Measurements from ENCODE around the gene BSG.

The BSG gene

DNA sequence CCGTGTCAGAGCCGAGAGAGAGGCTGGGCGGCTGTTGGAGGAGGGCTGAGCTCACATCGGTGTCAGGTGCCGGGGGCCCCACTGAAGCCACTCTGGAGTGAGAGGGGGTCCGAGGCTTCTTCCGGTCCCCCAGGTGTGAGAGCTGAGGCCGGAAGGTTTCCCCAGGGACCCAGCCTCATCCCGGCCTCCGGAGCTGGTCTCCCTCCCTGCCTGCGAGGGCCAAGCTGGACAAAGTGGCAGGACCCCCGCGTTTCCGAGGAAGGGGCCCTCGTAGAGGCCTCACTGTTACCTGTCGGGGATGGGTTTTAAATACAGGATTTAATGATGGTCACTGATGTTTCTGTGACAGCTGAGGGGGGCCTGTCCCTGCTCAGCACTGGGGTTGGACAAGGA is 23.9 kb downstream of the BSG start:
- Histone ChIP-seq H3K36me3 (ENCODE audit: control insufficient read depth, low read length) (no peaks in the 10 kb centered on the region), H4K20me1 (ENCODE audit: control insufficient read depth, insufficient read depth, low read depth, low read length) (0 out of 2 replicates have a peak, but pooled peaks cover under 1% of the 10 kb centered on the region), H3K27me3 (ENCODE audit: control insufficient read depth, low read length) (peaks cover 1% of the 10 kb centered on the region), H3K4me1 (ENCODE audit: control insufficient read depth, low read length) (no peaks in the 10 kb centered on the region), H3K27ac (ENCODE audit: low read depth, low read length) (no peak overlapping the region), H3K9me2 (replicated peaks; ENCODE audit: control insufficient read depth, low read length) (no peaks in the 10 kb centered on the region), H3K4me2 (ENCODE audit: low read length) (no peak overlapping the region), H3F3A (ENCODE audit: control insufficient read depth, insufficient read depth) (no peaks in the 10 kb centered on the region), H3K9me3 (ENCODE audit: control insufficient read depth, insufficient read depth, low read length) (no peaks in the 10 kb centered on the region), H3K4me3 (ENCODE audit: low read length) (no peak overlapping the region), H3K79me2 (ENCODE audit: control insufficient read depth, low read length) (no peaks in the 10 kb centered on the region)
- TF ChIP-seq, protein P1, sequence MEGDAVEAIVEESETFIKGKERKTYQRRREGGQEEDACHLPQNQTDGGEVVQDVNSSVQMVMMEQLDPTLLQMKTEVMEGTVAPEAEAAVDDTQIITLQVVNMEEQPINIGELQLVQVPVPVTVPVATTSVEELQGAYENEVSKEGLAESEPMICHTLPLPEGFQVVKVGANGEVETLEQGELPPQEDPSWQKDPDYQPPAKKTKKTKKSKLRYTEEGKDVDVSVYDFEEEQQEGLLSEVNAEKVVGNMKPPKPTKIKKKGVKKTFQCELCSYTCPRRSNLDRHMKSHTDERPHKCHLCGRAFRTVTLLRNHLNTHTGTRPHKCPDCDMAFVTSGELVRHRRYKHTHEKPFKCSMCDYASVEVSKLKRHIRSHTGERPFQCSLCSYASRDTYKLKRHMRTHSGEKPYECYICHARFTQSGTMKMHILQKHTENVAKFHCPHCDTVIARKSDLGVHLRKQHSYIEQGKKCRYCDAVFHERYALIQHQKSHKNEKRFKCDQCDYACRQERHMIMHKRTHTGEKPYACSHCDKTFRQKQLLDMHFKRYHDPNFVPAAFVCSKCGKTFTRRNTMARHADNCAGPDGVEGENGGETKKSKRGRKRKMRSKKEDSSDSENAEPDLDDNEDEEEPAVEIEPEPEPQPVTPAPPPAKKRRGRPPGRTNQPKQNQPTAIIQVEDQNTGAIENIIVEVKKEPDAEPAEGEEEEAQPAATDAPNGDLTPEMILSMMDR (IDR thresholded peaks at IDR 0.05; ENCODE audit: low read depth, low read length, poor library complexity, severe bottlenecking), result no peak
- TF ChIP-seq EZH2phosphoT487 (IDR thresholded peaks at IDR 0.05; ENCODE audit: borderline replicate concordance, low read length), result no peak

DNA sequence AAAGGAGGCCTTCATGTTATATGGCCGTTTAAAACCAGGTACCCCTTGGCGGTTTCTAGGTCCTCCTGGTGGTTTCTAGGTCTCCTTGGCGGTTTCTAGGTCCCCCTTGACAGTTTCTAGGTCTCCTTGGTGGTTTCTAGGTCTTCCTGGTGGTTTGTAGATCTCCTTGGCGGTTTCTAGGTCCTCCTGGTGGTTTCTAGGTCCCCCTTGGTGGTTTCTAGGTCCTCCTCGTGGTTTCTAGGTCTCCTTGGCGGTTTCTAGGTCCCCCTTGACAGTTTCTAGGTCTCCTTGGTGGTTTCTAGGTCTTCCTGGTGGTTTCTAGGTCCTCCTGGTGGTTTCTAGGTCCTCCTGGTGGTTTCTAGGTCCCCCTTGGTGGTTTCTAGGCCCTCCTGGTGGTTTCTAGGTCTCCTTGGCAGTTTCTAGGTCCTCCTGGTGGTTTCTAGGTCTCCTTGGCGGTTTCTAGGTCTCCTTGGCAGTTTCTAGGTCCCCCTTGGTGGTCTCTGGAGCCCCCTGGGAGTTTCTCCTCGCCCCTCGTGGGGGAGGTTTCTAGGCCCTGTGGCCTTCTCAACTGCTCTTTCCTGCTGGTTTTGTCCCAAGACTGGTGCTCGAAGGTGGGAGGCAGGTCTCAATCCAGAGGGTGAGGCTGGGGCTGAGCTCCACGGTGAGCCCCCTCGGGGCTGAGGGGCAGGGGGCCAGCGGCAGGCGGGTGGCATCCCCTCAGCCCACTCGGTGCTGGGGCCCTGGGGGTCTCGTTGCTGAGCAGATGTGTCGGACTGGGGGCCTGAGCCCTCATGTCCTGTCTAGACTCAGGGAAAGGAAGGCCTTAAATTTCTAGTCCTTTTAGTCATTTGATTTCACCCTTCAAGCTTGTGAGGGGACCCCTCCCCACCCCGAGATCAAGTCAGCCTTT is 25.3 kb downstream of the BSG start:
- H3K36me3 ChIP-seq (ENCODE audit: control insufficient read depth, low read length), result no peaks in the 10 kb centered on the region
- no peaks in the 10 kb centered on the region for H3K79me2 ChIP-seq (ENCODE audit: control insufficient read depth, low read length)
- no peaks in the 10 kb centered on the region for H3K27me3 ChIP-seq (ENCODE audit: control insufficient read depth, low read length)
- no peaks in the 10 kb centered on the region for H3F3A ChIP-seq (ENCODE audit: control insufficient read depth, insufficient read depth)
- H3K27ac ChIP-seq (ENCODE audit: low read depth, low read length), result no peak overlapping the region
- no peaks in the 10 kb centered on the region for H3K4me1 ChIP-seq (ENCODE audit: control insufficient read depth, low read length)
- no peak overlapping the region for H3K4me2 ChIP-seq (ENCODE audit: low read length)
- TF ChIP-seq EZH2phosphoT487 (IDR thresholded peaks at IDR 0.05; ENCODE audit: borderline replicate concordance, low read length), result no peak
- TF ChIP-seq, protein P1 (IDR thresholded peaks at IDR 0.05; ENCODE audit: low read depth, low read length, poor library complexity, severe bottlenecking), result no peak
- no peaks in the 10 kb centered on the region for H3K9me3 ChIP-seq (ENCODE audit: control insufficient read depth, insufficient read depth, low read length)
- no peaks in the 10 kb centered on the region for H4K20me1 ChIP-seq (ENCODE audit: control insufficient read depth, insufficient read depth, low read depth, low read length)
- H3K9me2 ChIP-seq (replicated peaks; ENCODE audit: control insufficient read depth, low read length), result no peaks in the 10 kb centered on the region
- H3K4me3 ChIP-seq (ENCODE audit: low read length), result no peak overlapping the region

DNA sequence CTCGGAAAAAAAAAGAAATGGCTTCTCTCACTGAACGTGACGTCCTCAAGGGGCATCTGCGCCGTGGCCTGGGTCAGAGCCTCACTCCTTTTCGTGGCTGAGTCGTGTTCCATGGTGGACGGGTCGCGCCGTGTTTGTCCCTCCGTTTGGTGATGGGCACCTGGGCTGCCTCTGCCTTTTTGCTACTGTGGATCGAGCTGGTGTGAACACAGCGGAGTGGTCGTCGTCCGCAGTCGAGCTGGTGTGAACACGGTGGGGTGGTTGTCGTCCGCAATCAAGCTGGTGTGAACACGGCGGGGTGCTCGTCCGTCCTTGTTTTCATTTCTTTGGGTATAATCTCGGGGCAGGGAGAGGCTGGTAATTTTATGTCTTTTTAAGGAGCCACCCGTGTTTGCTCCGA is 28.9 kb downstream of the BSG start:
- H3K4me2 ChIP-seq (ENCODE audit: low read length), result no peak overlapping the region
- no peak overlapping the region for H3K27ac ChIP-seq (ENCODE audit: low read depth, low read length)
- H3K79me2 ChIP-seq (ENCODE audit: control insufficient read depth, low read length), result no peaks in the 10 kb centered on the region
- no peaks in the 10 kb centered on the region for H3K9me2 ChIP-seq (replicated peaks; ENCODE audit: control insufficient read depth, low read length)
- H4K20me1 ChIP-seq (ENCODE audit: control insufficient read depth, insufficient read depth, low read depth, low read length), result no peaks in the 10 kb centered on the region
- H3K9me3 ChIP-seq (ENCODE audit: control insufficient read depth, insufficient read depth, low read length), result no peaks in the 10 kb centered on the region
- H3K4me3 ChIP-seq (ENCODE audit: low read length), result no peak overlapping the region
- H3K4me1 ChIP-seq (ENCODE audit: control insufficient read depth, low read length), result no peaks in the 10 kb centered on the region
- H3K27me3 ChIP-seq (ENCODE audit: control insufficient read depth, low read length), result no peaks in the 10 kb centered on the region
- H3K36me3 ChIP-seq (ENCODE audit: control insufficient read depth, low read length), result no peaks in the 10 kb centered on the region
- no peaks in the 10 kb centered on the region; the same call in 1 of the 2 replicates for H3F3A ChIP-seq (ENCODE audit: control insufficient read depth, insufficient read depth)
- no peak for TF ChIP-seq EZH2phosphoT487 (IDR thresholded peaks at IDR 0.05; ENCODE audit: borderline replicate concordance, low read length)
- TF ChIP-seq, protein P1 (IDR thresholded peaks at IDR 0.05; ENCODE audit: low read depth, low read length, poor library complexity, severe bottlenecking), result no peak
